ENCODE data around the gene SPAG16.

- TF ChIP-seq REST (tag by site-specific recombination; IDR thresholded peaks at IDR 0.05) (no peak), ZBTB7A (tag by site-specific recombination; IDR thresholded peaks at IDR 0.05; ENCODE audit: low read depth) (no peak), WT1 (tag by site-specific recombination; IDR thresholded peaks at IDR 0.05) (no peak), CTCF (tag by site-specific recombination; IDR thresholded peaks at IDR 0.05) (no peak), FEZF1 (tag by site-specific recombination; IDR thresholded peaks at IDR 0.05) (no peak), ZNF791 (tag by site-specific recombination; IDR thresholded peaks at IDR 0.05) (no peak), ZBTB17 (tag by site-specific recombination; IDR thresholded peaks at IDR 0.05) (no peak), ZNF513 (tag by site-specific recombination; IDR thresholded peaks at IDR 0.05) (no peak)
These were observed 962.2 kb downstream of the SPAG16 start for GRCh38 chr2:214246417-214246816.
